Duodenal mucosa (tissue), 2 donors: ENCODE measurements around the gene LRRN2.

Experiments used
- H3K27ac ChIP-seq: one replicate; pipeline ENCODE4 v1.7.0; 2013; ENCODE audit warnings: low read depth, low read length
- H3K27me3 ChIP-seq, 2 donors: one replicate each; pipeline ENCODE4 v1.7.0; 2013; ENCODE audit warnings: low read length in 2 of 2, control low read depth in 1 of 2; ENCODE audit not compliant: insufficient read depth in 2 of 2, control insufficient read depth in 1 of 2
- H3K36me3 ChIP-seq, 2 donors: one replicate each; pipeline ENCODE4 v1.7.0; 2013; ENCODE audit warnings: low read length in 2 of 2, control low read depth in 1 of 2; ENCODE audit not compliant: insufficient read depth in 2 of 2, control insufficient read depth in 1 of 2
- H3K4me1 ChIP-seq, 2 donors: one replicate each; pipeline ENCODE4 v1.7.0; 2013; ENCODE audit warnings: low read length in 2 of 2, control low read depth in 1 of 2; ENCODE audit not compliant: insufficient read depth in 2 of 2, control insufficient read depth in 1 of 2
- H3K4me3 ChIP-seq, 2 donors: one replicate each; pipeline ENCODE4 v1.7.0; 2013; ENCODE audit warnings: low read length in 2 of 2, low read depth in 1 of 2
- H3K9ac ChIP-seq, 2 donors: one replicate each; pipeline ENCODE4 v1.7.0; 2013; ENCODE audit warnings: low read length in 2 of 2, low read depth in 1 of 2
- H3K9me3 ChIP-seq, 2 donors: one replicate each; pipeline ENCODE4 v1.7.0; 2013; ENCODE audit warnings: low read length in 2 of 2, control low read depth in 1 of 2; ENCODE audit not compliant: control insufficient read depth in 1 of 2

Gene LRRN2

GRCh38 chr1:204621996-204622395 lies 63.5 kb downstream of the LRRN2 start:
- Histone ChIP-seq H3K9me3 (no peaks in the 10 kb centered on the region), H3K4me3 (no peak overlapping the region), H3K4me1 (peaks cover 13 to 20% of the 10 kb centered on the region in 2 donors), H3K36me3 (no peaks in the 10 kb centered on the region), H3K27ac (no peak overlapping the region), H3K27me3 (no peaks in the 10 kb centered on the region), H3K9ac (no peak overlapping the region)

GRCh38 chr1:204621396-204621795 lies 64.1 kb downstream of the LRRN2 start:
- Histone ChIP-seq H3K36me3 (no peaks in the 10 kb centered on the region), H3K9ac (no peak overlapping the region), H3K27ac (no peak overlapping the region), H3K9me3 (no peaks in the 10 kb centered on the region), H3K4me1 (peaks cover 13 to 20% of the 10 kb centered on the region in 2 donors), H3K27me3 (no peaks in the 10 kb centered on the region), H3K4me3 (no peak overlapping the region)

GRCh38 chr1:204619721-204620120 lies 65.8 kb downstream of the LRRN2 start:
- H3K36me3 ChIP-seq = no peaks in the 10 kb centered on the region
- no peak overlapping the region for H3K9ac ChIP-seq
- H3K4me1 ChIP-seq = peaks cover 13 to 20% of the 10 kb centered on the region in 2 donors
- no peak overlapping the region for H3K27ac ChIP-seq
- H3K4me3 ChIP-seq = no peak overlapping the region
- no peaks in the 10 kb centered on the region for H3K27me3 ChIP-seq
- no peaks in the 10 kb centered on the region for H3K9me3 ChIP-seq

GRCh38 chr1:204618148-204618760 lies 67.3 kb downstream of the LRRN2 start:
- Histone ChIP-seq H3K4me3 (no peak overlapping the region), H3K36me3 (no peaks in the 10 kb centered on the region), H3K9ac (no peak overlapping the region), H3K9me3 (no peaks in the 10 kb centered on the region), H3K27ac (no peak overlapping the region), H3K27me3 (no peaks in the 10 kb centered on the region), H3K4me1 (peaks cover 4 to 9% of the 10 kb centered on the region in 2 donors)

GRCh38 chr1:204617256-204618147 lies 68.0 kb downstream of the LRRN2 start:
- no peaks in the 10 kb centered on the region for H3K36me3 ChIP-seq
- no peak overlapping the region for H3K4me3 ChIP-seq
- peaks cover 0 to 2% of the 10 kb centered on the region in 2 donors for H3K4me1 ChIP-seq
- H3K27me3 ChIP-seq = no peaks in the 10 kb centered on the region
- no peak overlapping the region for H3K9ac ChIP-seq
- no peak overlapping the region for H3K27ac ChIP-seq
- H3K9me3 ChIP-seq = no peaks in the 10 kb centered on the region

GRCh38 chr1:204616641-204617040 lies 68.9 kb downstream of the LRRN2 start:
- Histone ChIP-seq H3K27ac (no peak overlapping the region), H3K9ac (no peak overlapping the region), H3K4me1 (no peaks in the 10 kb centered on the region), H3K36me3 (no peaks in the 10 kb centered on the region), H3K27me3 (no peaks in the 10 kb centered on the region), H3K4me3 (no peak overlapping the region), H3K9me3 (no peaks in the 10 kb centered on the region)

GRCh38 chr1:204615881-204616280 lies 69.7 kb downstream of the LRRN2 start:
- H3K36me3 ChIP-seq = no peaks in the 10 kb centered on the region
- no peak overlapping the region for H3K27ac ChIP-seq
- H3K4me3 ChIP-seq = no peak overlapping the region
- no peaks in the 10 kb centered on the region for H3K27me3 ChIP-seq
- H3K4me1 ChIP-seq = no peaks in the 10 kb centered on the region
- H3K9ac ChIP-seq = no peak overlapping the region
- H3K9me3 ChIP-seq = no peaks in the 10 kb centered on the region

- Histone ChIP-seq H3K9me3 (no peaks in the 10 kb centered on the region), H3K4me3 (no peak overlapping the region), H3K36me3 (no peaks in the 10 kb centered on the region), H3K27me3 (no peaks in the 10 kb centered on the region), H3K9ac (no peak overlapping the region), H3K27ac (no peak overlapping the region), H3K4me1 (no peaks in the 10 kb centered on the region)
These were observed 71.9 kb downstream of the LRRN2 start for GRCh38 chr1:204613636-204614035.

- Histone ChIP-seq H3K4me1 (no peaks in the 10 kb centered on the region), H3K4me3 (no peak overlapping the region), H3K27me3 (no peaks in the 10 kb centered on the region), H3K27ac (no peak overlapping the region), H3K9ac (no peak overlapping the region), H3K9me3 (no peaks in the 10 kb centered on the region), H3K36me3 (no peaks in the 10 kb centered on the region)
These were observed 73.2 kb downstream of the LRRN2 start for GRCh38 chr1:204612326-204612725.

GRCh38 chr1:204611036-204611435 lies 74.5 kb downstream of the LRRN2 start:
- Histone ChIP-seq H3K4me1 (no peaks in the 10 kb centered on the region), H3K9me3 (no peaks in the 10 kb centered on the region), H3K4me3 (no peak overlapping the region)

More at GRCh38 chr1:204611036-204611435, 74.5 kb downstream of the LRRN2 start:
- H3K27ac ChIP-seq = no peak overlapping the region
- H3K27me3 ChIP-seq = no peaks in the 10 kb centered on the region
- H3K36me3 ChIP-seq = no peaks in the 10 kb centered on the region
- no peak overlapping the region for H3K9ac ChIP-seq
